ENCODE measurements around the gene MOB3C.

The MOB3C gene

DNA sequence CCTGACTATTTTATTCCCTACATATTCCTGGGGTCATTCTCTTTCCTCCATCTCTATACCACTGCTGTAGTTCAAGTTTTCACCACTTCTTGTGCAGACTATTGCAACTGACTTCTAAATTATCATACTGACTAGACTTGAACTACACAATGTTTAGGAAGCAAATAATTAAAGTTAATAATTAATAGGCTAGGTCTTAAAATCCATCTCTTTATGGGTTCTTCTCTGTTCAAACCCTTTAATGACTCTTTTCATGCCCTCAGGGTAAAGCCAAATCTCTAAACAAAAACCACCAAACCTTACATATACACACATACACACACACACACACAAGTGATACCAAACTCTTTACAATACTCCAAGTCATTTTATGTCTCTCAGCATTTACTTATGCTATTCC is 22.3 kb upstream of the MOB3C start:
- no peak for DNase-seq (ENCODE audit: low read depth)

DNA sequence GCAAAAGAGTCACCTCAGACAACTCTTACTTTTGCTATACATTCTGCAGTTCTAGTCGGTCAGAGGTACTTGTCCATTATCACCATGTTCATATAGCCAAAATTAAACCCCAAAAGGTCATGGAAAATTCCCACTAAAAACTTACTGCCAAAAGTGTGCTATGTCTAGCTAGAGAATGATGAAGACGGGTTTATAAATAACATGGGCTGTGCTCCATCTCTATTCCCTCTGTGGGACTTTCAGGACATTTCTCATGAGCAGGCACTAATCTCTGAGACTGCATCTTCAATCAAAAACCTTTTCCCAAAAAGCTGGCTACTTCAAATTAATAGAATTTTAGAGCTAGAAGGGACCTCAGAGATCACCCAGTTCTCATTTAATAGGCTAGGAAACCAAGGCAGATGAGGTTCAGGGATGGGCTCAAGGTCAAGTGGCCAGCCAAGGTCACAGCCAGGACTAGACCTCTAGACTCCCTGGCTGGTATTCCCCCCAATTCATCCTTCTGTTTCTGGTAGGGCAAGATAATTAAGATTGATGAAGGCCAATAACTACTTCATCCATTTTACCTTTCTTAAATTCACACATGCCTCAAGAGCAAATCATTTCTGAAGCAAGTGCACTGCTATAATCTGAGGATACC is 21.0 kb upstream of the MOB3C start:
- DNase-seq (ENCODE audit: low read depth): no peak

DNA sequence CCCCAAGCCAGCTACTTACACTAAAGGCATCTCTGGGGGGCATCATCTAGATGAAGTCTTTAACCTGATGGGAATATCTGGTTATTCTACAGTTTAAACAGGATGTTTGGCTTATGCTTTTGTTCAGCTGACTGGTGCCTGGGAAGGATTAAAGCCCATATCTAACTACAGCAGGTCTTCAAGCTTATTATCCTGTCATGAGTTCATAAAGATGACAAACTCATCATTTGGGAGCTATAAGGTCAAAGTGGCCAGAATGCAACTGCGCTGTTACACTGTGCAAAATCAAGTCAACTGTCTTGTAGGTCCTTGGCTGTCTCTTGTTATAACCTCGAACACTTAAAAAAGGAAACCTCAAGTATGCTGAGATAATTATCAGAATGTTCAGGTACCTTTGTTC is 18.6 kb upstream of the MOB3C start:
- no peak for DNase-seq (ENCODE audit: low read depth)

DNA sequence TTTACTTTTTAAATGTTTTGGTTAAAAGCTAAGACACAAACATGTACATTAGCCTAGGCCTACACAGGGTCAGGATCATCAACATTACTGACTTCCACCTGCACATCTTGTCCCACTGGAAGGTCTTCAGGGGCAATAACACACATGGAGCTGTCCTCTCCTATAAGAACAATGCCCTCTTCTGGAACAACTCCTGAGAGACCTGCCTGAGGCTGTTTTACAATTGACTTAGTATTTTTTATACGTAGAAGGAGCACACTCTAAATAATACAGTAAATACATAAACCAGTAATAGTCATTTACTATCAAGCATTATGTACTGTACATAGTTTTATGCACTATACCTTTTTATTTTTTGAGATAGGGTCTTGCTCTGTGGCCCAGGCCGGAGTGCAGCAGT is 14.1 kb upstream of the MOB3C start:
- DNase-seq (ENCODE audit: low read depth): no peak

DNA sequence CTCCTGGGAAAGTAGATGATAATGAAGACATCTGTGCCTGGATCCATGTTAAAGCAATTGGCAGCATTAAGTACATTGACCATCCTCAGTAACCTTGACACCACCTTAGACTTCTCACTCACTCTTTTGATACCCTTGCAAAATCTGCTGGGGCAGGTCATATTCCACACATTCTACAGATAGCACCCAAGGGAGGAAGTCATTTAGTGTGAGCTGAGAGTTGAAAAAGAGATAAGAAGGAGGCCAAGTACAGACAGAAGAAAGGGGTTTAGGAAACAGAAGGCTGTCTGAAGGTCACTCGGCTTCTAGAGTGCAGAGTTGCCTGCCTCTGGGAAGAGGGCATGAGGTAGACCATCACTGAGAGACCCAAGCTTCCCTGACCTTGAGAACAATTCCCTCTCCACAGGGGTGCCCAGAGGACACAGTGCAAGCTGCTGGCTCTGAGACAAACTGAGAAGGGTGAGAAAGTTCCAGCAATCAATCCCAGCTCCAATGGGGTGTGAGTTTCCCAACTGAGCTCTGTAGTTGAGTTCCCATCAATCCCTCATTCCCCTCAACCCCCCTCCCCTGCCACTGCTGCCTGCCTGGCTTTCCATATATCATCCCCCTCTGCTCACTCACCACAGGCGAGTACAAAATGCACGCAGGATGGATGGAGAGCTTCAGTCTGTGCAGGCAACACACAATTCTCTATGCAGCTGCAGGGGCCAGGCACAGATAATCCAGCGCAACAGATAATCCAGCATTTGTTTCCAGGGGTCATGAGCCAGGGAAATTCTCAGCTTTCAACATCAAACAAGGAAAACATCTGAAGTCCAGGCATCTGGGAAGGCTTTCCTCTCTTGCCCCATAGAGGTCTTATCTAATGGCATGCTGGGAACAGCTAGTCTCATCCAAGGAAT is 7.4 kb upstream of the MOB3C start:
- DNase-seq (ENCODE audit: low read depth): no peak

DNA sequence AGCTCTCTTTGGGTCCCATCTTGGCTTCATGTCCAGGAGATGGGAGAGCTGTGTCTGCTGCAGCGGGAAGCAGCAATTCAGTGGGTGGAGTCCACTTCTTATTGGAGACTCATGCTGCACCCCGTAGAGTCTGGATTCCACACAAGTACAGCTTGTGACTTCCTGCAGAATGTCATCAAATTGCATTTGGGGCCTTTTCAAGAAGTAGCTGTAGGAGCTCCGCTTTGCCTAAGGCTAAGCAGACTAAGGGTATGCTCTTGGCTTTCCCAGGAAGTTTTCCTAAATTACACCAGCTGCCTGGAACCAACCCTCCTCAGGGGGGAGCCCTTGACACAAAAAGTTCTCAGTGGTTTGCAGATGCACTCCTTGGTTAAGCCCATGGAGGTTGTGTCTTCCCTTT is 5.7 kb upstream of the MOB3C start:
- no peak for DNase-seq (ENCODE audit: low read depth)

DNA sequence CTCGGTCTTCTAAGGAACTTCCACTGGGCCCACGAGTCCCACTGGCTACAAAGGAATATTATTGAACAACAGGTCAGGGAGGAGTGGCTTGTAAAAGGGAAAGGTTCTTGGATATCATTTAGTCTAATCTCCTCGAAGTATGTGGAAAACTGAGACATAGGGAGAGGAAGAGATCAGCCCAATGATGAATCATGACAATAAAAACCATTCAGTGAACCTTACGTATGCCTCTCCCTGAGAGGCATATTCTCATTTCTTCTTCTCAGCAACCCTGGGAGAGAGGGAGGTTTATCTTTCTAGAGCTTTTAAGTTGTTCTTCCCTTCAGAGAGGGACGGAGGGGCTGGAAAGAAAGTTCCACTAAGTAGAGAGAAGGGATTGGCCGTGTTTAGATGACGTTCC is 5.3 kb upstream of the MOB3C start:
- DNase-seq (ENCODE audit: low read depth): no peak

DNA sequence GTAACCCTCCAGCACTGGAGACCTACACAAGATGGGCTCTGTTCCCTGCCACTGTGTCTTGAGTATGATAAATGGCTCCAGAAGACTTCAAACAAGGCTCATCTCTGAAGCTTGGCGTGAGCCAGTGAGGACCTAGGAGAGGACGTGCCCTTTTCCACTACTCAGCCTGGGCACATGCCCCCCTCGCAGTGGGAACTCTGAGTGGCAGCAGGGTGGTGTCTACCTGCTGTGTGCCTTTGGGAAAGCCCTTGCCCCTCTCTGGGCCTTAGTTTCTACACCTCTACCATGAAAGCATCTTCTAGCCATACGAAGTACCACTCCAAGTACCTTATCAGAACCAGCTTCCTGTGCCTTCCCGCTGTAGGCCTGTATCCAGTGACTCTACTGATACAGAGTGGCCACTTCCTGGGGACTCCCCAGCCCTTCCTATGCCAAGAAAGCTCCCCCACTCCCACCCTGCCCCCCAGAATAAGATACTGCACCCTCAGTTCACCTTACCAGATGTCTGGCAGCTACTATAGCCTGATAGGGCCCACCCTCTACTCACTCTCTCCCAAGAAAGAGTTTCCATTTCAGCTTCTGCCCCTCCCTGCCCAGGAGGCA is 3.1 kb upstream of the MOB3C start:
- DNase-seq (ENCODE audit: low read depth): no peak

DNA sequence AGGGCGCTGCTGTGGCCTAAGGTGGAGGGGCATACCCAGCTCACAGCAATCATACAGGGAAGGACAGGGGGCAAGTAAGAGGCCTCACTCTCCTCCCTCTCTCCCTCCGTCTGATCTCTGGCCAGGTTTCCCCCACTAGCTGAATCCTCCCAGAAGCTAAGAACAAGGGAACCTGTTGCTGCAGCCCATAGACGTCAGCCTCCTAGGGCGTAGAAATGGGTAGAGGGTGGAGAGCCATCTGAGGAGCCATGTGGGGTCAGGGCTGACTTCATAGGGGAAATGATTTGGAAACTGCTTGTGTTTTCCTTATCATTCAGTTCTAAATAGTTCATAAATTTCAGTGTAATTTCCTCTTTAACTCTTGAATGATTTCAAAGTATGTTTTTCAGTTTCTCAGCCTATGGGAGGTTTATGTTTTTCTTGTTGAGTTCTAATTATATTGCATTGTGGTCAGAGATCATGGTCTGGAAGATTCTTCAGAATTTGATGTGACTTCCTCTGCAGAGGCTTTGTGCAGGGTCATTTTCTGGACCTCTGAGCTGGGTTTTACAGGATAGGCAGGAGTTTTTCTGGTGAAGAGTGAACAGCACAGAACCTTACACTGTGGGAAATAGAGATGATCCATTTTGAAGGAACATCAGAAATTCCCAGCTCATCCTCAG is 2.3 kb upstream of the MOB3C start:
- DNase-seq (ENCODE audit: low read depth): no peak

DNA sequence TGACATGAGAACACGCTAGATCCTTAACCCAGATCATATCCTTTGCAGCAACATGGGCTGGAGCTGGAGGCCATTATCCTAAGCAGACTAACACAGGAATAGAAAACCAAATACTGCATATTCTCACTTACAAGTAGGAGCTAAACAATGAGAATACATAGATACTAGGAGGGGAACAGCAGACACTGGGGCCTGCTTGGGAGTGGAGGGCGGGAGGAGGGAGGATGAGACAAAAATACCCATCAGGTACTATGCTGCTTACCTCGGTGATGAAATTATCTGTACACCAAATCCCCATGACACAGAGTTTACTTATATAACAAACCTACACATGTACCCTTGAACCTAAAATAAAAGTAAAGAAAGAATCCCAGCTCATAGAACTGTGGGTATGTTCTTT is 1.2 kb upstream of the MOB3C start:
- no peak for DNase-seq (ENCODE audit: low read depth)

DNA sequence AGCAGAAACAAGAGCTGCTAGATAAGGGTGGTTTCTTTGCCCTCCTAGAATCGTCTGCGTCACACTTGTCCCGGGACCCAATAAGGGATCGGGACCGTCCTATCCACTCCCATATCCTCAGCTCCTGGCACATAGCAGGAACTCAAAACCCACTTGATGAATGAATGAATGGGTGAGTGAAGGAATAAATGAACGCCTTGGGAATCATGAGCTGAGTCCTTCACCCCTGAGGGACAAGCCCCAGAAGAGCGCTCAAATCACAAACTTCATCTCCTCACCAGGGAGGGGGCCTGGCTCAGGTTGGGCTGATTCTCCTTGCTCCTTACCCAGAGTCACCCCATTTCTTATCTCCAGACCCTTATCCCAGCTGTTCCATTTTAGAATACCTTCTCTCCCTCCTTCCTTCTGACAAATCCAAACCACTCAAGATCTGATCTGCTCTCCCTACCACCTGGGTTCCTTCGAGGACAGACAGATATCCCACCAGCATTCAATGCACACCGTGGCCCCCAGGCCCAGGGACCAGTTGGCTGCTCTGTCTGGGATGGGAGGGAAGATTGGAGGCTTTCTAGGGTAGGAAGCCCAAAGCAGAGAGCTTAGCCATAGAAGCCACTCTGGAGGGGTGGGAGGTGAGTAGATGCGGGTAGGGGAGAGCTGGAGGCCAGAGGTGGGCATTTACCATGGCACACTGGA is 643 bp upstream of the MOB3C start:
- DNase-seq (ENCODE audit: low read depth): no peak

DNA sequence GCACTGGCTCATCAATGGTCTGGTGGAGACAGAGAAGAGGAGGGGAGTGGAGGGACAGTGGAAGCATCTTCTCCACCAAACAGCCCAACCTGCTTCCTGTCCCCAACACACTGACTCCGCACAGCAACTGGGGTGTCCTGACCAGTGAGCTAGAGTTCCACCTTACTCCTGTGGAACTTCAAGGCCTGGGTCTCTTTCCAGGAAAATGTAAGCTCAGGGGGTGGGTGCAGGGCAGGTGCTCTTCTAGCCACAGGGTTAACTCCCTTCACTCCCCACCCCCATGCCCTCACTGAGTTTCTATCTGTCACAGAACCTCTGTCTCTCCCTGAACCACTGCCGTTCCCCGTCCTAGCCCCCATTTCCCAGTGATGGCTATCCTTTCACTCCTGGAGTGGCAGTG is 876 bp downstream of the MOB3C start:
- no peak for DNase-seq (ENCODE audit: low read depth)

DNA sequence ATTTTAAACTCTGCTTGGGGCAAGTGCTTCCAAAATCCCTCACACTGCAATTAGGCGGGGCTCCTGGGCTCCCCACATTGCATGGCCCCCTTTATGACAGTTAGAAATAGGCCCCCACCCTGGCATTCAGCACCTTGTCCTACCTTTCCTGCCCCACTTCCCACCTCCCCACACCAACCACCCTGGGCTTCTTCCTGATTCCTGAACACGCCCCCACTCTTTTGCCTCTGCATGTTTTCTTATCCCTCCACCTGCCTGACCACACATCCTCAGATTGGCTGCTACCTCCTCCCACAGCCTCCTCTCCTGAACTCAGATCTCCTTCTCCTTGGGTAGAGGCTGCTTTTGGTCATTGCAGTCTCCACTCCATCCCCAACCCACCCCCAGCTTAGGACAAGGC is 1.5 kb downstream of the MOB3C start:
- no peak for DNase-seq (ENCODE audit: low read depth)

DNA sequence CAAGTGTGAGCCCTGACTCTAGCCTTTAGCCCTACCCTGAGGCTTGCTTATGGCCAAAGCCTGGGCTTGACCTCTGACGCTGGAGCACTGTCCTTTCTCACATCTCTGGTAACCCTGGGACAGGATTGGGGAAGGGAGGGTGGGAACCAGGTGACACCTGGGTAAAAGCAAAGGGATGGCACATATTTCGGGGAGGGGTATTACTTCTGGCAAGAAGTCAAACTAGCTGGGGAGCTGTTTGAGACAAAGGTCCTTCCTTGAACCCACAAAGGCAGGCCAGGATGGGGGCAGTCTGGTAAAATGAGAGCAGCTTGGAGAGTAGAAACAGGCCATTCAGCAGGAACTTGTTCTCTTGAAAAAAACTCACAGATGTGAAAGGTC is 2.0 kb downstream of the MOB3C start:
- no peak for DNase-seq (ENCODE audit: low read depth)

DNA sequence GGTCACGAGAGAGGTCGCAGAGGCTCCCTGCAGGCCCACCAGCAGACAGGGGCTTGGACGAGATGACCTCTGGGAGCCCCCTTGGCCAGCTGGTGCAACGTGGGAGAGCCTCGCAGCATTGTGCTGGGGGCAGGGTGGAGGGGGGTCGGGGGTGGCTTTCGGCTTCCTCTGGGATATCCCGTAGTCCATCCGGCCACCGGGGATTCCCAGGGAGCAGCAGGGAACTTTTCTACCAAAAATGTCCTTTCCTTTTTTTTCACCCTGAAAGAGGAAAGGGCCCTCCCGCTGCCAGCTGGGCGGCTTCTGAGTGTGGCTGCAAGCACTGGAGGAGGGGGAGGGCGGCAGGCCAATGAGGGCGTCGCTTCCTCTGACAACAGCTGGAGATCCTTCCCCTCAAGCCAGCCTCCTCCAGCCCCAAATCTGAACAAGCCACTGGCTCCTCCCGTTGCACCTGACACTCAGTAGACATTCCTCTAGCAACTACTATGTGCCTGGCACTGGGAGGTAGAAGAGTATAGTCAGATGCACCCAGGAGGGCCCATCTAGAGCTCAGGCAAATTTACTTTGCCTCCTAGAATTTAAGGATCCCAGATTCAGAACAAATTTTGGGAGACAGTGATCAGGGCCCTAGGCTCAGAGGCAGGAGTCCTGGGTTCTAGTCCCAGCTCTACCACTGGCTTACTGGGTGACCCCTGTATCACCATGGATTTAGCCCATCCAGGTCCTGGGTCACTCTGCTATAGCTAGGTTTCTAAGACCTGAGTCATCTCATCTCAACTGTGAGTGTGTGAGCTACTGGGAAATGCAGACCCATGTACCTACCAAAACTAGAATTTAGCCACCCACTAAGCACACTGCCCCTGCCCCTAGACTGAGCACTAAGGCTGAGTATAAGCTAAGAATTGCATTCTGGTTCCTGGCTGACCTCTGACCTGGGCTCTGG is 2.7 kb downstream of the MOB3C start:
- DNase-seq (ENCODE audit: low read depth): no peak

DNA sequence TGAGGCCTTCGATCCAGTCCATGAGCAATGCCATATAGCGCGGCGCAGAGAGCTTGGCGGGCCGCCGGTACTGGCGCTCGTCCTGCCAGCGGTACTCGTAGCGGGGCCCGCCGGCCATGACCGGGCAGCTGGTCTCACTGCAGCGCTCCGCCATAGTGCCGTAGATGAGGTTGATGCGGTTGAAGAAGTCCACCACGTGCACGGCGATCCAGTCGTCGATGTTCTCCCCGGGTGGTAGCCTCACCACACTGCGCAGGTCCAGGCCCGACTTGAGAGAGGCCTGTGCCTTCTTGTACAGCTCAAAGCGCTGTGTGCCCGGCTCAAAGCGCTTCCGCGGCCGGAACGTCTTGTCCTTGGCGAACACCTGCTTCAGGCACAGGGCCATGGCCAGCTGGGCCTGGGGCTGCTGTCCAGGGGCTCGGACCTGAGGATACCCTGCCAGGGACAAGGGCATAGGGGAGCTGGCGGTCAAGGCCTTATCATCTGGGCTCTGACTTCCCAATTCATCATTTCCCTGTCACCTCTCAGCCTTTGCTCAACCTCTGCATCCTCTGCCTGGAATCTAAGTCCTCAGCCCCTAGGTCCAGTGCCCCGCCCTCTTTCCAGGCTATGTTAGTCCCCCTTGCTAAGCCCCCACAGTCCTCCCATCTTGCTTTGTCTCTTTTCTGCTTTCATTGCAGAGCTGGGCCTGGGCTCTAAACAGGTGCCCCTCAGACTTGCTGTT is 3.5 kb downstream of the MOB3C start:
- DNase-seq (ENCODE audit: low read depth): no peak

DNA sequence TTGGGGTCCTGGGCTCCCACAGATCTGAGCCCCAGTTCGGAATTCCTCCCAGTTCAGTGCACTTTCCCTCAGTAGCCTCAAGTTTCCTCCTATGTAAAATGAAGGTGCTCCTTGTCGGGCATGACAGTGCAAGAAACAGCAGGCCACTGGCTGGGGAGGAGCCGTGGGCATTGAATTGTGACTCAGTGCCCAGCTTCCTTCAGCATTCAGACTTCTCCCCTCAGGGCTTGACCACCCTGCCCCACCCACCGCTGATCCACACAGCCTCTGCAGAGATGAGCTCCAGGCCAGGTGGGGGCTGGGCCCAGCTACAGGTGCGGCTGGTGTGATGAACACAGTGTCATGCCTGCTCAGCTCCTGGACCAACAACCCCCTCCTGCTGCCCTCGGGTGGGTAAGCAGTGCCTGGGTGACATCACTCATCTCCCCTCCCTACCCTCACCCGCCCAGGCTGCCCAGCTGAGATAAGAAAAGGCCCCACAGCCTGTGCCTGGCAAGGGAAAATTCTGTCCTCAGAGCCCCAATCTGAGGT is 4.9 kb downstream of the MOB3C start:
- no peak for DNase-seq (ENCODE audit: low read depth)

DNA sequence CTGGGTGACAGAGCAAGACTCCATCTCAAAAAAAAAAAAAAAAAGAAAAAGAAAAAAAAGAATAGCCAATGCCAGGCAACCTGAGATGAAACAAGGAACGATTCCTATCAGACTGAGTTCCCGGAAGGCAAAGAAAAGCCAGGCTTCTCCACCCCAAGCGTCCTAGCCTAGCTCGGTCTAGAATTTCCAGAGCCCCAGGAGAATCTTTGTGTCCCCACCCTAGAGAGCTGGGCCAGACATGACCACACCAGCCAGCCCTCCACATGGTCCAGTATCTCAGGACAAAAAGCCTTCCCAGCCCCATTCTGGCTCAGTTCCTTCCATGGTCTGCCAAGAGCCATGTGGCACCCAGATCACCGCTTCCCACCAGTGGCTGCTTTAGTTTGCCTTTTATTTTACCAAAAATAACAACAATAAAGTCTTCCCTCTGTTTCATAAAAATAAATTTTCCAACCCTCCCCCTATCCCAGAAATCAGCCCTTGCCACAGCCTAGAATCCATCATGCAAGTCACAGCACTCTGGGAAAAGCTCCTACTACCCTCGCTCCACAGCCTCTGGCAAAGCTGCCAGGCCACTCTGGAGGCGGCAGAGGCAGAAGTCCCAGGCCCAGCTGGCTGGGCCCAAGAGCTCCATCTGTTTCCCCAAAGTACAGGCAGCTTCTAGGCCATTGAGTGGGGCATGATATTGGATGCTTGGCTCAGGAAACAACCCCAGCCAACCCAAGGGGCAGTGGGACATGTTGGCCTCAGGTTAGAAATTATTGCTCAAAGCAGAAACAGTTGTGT is 9.1 kb downstream of the MOB3C start:
- DNase-seq (ENCODE audit: low read depth): no peak

DNA sequence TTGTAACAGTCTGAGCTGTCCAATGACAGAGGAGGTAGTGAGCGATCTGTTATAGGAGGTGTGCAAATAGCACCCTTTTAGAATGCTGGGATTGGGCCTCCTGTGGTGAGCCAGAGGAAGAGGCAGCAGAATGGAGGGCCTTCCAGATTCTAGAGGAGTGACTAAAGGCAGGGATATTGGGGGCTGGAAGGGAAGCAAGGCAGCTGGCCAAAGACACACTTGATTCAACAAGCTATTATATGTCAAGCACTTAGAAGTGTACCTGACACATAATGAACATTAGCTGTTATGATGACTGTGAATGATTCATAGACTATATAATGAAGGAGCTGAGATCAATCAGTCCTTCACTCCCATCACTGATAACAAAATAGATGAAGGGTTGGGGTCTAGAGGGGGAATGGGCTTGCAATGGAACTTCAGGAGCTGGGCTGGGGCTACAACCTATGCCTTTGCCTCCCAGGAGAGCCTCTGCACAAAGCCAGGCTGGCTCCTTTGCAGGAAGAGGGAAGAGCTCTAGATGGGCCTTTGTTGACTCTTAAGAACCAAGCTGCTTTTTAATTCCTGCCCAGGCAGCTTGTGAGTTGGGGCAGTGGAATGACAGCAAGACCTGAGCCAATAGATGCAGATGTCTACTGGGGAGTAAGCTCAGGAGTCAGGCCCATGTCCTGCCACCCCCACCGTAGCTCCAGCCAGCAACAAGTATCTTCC is 10.2 kb downstream of the MOB3C start:
- no peak for DNase-seq (ENCODE audit: low read depth)
